Measurements from ENCODE around the gene PTPN11. TPM values are rescaled to one million over a fixed set of nuclear protein-coding genes. Genes with fewer than 3 reads are reported as not detected.

PTPN11 gene
- polyA plus RNA-seq, 1 of the 3 experiments (the other 2 are of a cell fraction) = 48.3 TPM

DNA sequence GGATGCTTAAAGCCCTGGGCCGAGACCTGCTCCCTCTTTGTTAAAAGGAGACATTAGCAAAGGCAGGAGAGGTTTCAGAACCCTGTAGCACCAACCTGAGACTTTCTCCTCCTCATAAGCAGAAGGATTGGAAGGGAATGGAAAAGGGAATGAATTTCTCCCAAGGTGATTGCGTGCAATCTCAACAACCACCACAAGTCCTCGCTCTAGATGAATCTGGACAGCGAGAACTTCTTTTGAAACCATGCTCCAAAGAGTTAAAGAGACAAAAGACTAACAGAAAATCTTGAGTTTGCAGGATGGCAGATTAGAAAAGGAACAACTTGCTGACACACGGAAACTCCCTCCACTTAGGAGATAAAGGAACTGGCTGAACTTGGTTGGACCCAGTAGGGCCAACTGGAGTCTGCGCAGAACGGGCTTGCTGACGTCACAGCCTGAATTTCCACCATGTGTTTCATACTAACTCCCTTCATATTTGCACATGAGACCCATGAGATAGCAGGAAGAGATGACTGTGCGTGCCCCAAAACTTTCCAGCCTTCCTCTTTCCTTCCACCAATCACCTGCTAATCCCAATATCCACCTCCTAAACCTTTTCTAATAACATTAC, 137.0 kb downstream of the PTPN11 start:
- 48% methylated on average over 9 of the region's 9 CpGs for WGBS (ENCODE audit: low lambda C conversion rate)
- Histone ChIP-seq H3K27me3 (ENCODE audit: insufficient read depth) (no peaks in the 10 kb centered on the region), H3K4me1 (ENCODE audit: control insufficient read depth in 1 of 2, insufficient read depth in 2 of 2, low read depth in 1 of 2, low read length in 1 of 2) (no peaks in the 10 kb centered on the region), H3K79me2 (ENCODE audit: insufficient read depth) (no peaks in the 10 kb centered on the region), H3F3A (replicated peaks; ENCODE audit: insufficient read depth) (no peaks in the 10 kb centered on the region), H2AFZ (ENCODE audit: low read depth) (no peak overlapping the region), H3K9ac (no peak overlapping the region), H3K9me2 (no peaks in the 10 kb centered on the region), H3K4me3 (ENCODE audit: low read depth in 2 of 2, low read length in 1 of 2) (no peak overlapping the region), H3K9me3 (no peaks in the 10 kb centered on the region), H3K27ac (ENCODE audit: low read depth in 2 of 2, low read length in 1 of 2) (no peak overlapping the region), H3K36me3 (replicated peaks in 1 of 2; ENCODE audit: control insufficient read depth in 1 of 2, insufficient read depth in 2 of 2, low read length in 1 of 2) (no peaks in the 10 kb centered on the region), H3K4me2 (no peak overlapping the region), H4K20me1 (ENCODE audit: insufficient read depth) (no peaks in the 10 kb centered on the region)
- ChIA-PET POLR2A (no interaction called here), CTCF (interaction anchor here (1.4 to 1.5 kb wide), 2 partner anchors 16 to 58 kb away, joined by 4 to 7 read pairs; no protein-coding TSS in a partner anchor)
- TF ChIP-seq GABPA (IDR thresholded peaks at IDR 0.05; ENCODE audit: low read depth) (no peak), MXI1 (IDR thresholded peaks at IDR 0.05; ENCODE audit: low read depth, low read length) (no peak)
- TF ChIP-seq, protein P1, sequence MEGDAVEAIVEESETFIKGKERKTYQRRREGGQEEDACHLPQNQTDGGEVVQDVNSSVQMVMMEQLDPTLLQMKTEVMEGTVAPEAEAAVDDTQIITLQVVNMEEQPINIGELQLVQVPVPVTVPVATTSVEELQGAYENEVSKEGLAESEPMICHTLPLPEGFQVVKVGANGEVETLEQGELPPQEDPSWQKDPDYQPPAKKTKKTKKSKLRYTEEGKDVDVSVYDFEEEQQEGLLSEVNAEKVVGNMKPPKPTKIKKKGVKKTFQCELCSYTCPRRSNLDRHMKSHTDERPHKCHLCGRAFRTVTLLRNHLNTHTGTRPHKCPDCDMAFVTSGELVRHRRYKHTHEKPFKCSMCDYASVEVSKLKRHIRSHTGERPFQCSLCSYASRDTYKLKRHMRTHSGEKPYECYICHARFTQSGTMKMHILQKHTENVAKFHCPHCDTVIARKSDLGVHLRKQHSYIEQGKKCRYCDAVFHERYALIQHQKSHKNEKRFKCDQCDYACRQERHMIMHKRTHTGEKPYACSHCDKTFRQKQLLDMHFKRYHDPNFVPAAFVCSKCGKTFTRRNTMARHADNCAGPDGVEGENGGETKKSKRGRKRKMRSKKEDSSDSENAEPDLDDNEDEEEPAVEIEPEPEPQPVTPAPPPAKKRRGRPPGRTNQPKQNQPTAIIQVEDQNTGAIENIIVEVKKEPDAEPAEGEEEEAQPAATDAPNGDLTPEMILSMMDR (IDR thresholded peaks at IDR 0.05) = peak; percentile 9; the same call in 1 of the 2 replicates
- DNase-seq = no peak

DNA sequence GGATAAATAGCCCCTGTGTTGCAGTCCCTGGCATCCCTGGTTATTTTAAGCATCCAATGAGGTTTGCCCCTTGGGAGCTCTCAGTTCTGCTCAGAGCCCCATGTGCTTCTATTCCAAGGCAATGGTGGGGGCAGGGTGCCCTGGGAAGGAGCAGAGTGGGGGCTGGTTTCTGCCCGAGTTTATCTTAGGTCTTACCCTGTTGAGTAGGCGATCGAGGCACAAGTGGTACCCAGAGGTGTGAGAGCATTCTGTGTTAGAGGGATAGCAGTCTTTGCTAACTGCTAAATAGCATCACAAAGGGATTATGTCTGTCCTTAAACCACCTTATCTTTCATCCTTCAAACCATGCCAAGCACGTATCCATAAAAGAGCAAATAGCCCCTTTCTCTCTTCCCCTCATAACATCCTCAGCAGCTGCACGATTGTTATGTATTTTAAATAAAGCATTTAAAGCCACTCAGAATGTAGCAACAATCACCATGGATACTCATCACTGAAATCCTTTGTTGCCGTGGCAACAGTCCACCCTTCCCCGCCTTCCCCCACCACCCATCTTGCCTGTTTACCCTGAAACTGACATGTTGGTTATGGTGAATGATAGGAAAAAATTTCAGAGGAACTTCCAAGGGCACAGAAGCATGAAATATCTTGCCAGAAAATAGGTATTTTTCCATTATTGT, 139.3 kb downstream of the PTPN11 start:
- POLR2A ChIA-PET = no interaction called here
- H3K9me3 ChIP-seq = no peaks in the 10 kb centered on the region
- CTCF ChIA-PET = interaction anchor here (1.2 kb wide), 1 partner anchor 18 kb away, joined by 3 read pairs; no protein-coding TSS in a partner anchor

More for the DNA sequence above, 139.3 kb downstream of the PTPN11 start:
- no peak for DNase-seq
- Histone ChIP-seq H3K4me3 (ENCODE audit: low read depth in 2 of 2, low read length in 1 of 2) (no peak overlapping the region), H3K79me2 (ENCODE audit: insufficient read depth) (no peaks in the 10 kb centered on the region), H3K36me3 (replicated peaks in 1 of 2; ENCODE audit: control insufficient read depth in 1 of 2, insufficient read depth in 2 of 2, low read length in 1 of 2) (no peaks in the 10 kb centered on the region), H3K27me3 (ENCODE audit: insufficient read depth) (no peaks in the 10 kb centered on the region), H4K20me1 (ENCODE audit: insufficient read depth) (no peaks in the 10 kb centered on the region), H3K4me2 (no peak overlapping the region), H2AFZ (ENCODE audit: low read depth) (no peak overlapping the region), H3K9me2 (no peaks in the 10 kb centered on the region), H3K4me1 (ENCODE audit: control insufficient read depth in 1 of 2, insufficient read depth in 2 of 2, low read depth in 1 of 2, low read length in 1 of 2) (no peaks in the 10 kb centered on the region), H3K9ac (no peak overlapping the region), H3F3A (replicated peaks; ENCODE audit: insufficient read depth) (no peaks in the 10 kb centered on the region), H3K27ac (ENCODE audit: low read depth in 2 of 2, low read length in 1 of 2) (no peak overlapping the region)
- no peak for TF ChIP-seq YY1 (IDR thresholded peaks at IDR 0.05; ENCODE audit: low read depth)
- WGBS (ENCODE audit: low lambda C conversion rate) = 31% methylated on average over 5 of the region's 7 CpGs

Other genes starting within 250 kb of the PTPN11 start
- 9.3 and 14.6 TPM in 2 replicates for gene HECTD4, start 36.5 kb upstream of the PTPN11 start, polyA plus RNA-seq (2012; rRNA removed)
- gene RPL6, start 9.3 kb upstream of the PTPN11 start, polyA plus RNA-seq (2012; rRNA removed) = 2,073 and 2,479 TPM in 2 replicates

Measured in SK-N-SH (cell line).